Fibroblast of lung (primary cell): Measurements from ENCODE around the gene PIM2.

ENCODE experiments used
- CTCF ChIP-seq, 2 donors: IDR thresholded peaks in 1 of 2; conservative IDR thresholded peaks in 1 of 2; 1 replicate in 1 of 2; 2 replicates in 1 of 2; pipeline ENCODE4 v1.5.1; 2011 to 2012; ENCODE audit warnings: low read length in 2 of 2, control low read depth in 1 of 2, inconsistent platforms in 1 of 2, low read depth in 1 of 2, mild to moderate bottlenecking in 1 of 2
- EZH2 ChIP-seq: IDR thresholded peaks from 2 replicates; pipeline ENCODE4 v1.5.1; 2012; ENCODE audit warnings: low read length, control low read depth, mild to moderate bottlenecking; ENCODE audit errors: missing control alignments

GRCh38 chrX:48893556-48894348, 25.1 kb downstream of the PIM2 start:
- TF ChIP-seq CTCF (conservative IDR thresholded peaks at IDR 0.05 in 1 of 2, IDR thresholded peaks at IDR 0.05 in 1 of 2; ENCODE audit: low read depth in 1 of 2, low read length in 2 of 2) (no peak), EZH2 (no peak)
